ENCODE results near the gene MAG. TPM values are rescaled to one million over a fixed set of nuclear protein-coding genes. Genes with fewer than 3 reads are reported as not detected.

The MAG gene
- total RNA-seq, 2 experiments from 2014 or later, result not detected

DNA sequence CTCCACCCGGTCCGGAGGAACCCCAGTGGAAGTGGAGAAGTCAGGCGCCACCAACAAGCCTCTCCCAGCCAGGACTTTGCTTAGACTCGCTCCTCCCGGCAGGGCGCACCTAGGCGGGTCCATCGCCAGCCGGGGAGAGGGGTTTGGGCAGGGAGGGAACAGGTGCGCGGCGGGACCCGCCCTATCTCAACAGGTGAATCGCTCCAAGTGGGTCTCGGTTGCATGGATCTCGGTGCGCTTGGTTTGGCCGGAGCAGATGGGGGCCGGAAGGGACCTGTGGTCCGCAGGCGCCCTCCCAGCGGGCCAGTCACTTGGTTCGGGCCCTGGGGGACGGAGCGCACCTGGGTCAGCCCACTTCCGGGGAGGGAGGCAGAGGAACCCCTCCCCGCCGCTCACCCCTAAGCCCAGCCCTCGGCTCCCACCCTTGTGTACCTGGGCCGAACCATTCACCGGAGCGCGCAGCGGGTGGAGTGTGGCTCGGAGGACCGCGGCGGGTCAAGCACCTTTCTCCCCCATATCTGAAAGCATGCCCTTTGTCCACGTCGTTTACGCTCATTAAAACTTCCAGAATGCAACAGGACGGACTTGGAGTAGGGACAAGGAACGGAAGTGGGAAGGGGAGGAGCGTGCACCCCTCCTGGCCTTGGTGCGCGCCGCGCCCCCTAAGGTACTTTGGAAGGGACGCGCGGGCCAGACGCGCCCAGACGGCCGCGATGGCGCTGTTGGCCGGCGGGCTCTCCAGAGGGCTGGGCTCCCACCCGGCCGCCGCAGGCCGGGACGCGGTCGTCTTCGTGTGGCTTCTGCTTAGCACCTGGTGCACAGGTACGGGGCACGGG is 43.4 kb upstream of the MAG start, which contains the start of gene LSR:
Gene LSR, plus strand, starts transcription at position 693 of the 836 bp plus-strand sequence. Its CDS starts 21 bp downstream, at position 714.
- H3K36me3 Mint-ChIP-seq (ENCODE audit: low read depth), result peaks cover 23% of the 10 kb centered on the region
- CTCF ChIA-PET, result no interaction called here

DNA sequence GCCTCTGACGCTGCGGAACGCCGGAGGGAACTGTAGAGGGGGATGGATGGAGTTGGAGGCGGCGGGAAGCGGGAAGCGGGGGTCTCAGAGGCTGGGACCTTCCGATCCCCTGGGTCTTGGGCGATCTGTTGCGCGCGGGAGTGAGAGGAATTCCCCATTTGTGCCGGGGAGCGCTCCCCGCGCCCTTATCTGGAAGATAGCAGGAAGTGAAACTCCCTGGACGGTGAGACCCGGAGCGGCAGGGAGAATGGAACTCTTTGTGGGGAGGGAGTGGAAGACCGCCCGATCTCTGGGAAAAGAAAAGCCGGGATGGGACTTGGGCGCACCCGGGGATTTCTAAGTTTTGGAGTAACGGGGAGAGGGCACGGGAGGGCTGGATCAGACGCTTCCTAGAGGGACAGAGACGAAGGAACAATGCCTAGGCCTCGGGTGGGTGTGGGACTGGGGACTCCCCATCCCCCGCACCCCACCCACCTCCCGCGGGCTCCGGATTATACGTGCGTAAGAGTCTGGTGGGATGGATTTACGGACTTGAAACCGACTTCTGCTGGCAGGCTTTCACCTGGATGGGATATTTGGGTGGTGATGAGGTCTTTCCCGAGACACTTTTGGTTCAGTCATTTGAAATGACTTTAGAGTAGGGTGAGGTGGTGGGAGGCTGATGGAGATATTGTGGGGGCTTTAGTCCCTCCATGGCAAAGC is 42.7 kb upstream of the MAG start:
- Mint-ChIP-seq H3K4me1 (ENCODE audit: low read depth) (peaks cover 32% of the 10 kb centered on the region), H3K9me3 (no peaks in the 10 kb centered on the region), H3K27me3 (peaks cover 34% of the 10 kb centered on the region), H3K36me3 (ENCODE audit: low read depth) (peaks cover 25% of the 10 kb centered on the region), H3K4me3 (peak overlapping the region; percentile 92), H3K27ac (peak overlapping the region; percentile 85)
- no peak for DNase-seq
- ChIA-PET CTCF (no interaction called here), POLR2A (interaction anchor here (0.7 to 1.0 kb wide), 2 partner anchors 19 to 27 kb away, joined by 3 to 5 read pairs; no protein-coding TSS in a partner anchor)
- TF ChIP-seq, protein P1, sequence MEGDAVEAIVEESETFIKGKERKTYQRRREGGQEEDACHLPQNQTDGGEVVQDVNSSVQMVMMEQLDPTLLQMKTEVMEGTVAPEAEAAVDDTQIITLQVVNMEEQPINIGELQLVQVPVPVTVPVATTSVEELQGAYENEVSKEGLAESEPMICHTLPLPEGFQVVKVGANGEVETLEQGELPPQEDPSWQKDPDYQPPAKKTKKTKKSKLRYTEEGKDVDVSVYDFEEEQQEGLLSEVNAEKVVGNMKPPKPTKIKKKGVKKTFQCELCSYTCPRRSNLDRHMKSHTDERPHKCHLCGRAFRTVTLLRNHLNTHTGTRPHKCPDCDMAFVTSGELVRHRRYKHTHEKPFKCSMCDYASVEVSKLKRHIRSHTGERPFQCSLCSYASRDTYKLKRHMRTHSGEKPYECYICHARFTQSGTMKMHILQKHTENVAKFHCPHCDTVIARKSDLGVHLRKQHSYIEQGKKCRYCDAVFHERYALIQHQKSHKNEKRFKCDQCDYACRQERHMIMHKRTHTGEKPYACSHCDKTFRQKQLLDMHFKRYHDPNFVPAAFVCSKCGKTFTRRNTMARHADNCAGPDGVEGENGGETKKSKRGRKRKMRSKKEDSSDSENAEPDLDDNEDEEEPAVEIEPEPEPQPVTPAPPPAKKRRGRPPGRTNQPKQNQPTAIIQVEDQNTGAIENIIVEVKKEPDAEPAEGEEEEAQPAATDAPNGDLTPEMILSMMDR (IDR thresholded peaks at IDR 0.05), result no peak
- peak overlapping the region; percentile 86 for H3K4me3 ChIP-seq (ENCODE audit: low read length)
- no peaks in the 10 kb centered on the region for H3K9me3 ChIP-seq (ENCODE audit: control insufficient read depth in 1 of 2, insufficient read depth in 1 of 2, low read length in 2 of 2)
- peaks cover 11% of the 10 kb centered on the region for H3K36me3 ChIP-seq (ENCODE audit: insufficient read depth, low read length)
- no peak for ATAC-seq (ENCODE audit: poor library complexity)
- H3K27me3 ChIP-seq (ENCODE audit: control insufficient read depth in 1 of 2, insufficient read depth in 2 of 2, low read length in 2 of 2), result peaks cover 0 to 6% of the 10 kb centered on the region in 2 experiments
- peak overlapping the region; percentile 22 to 59 for H3K27ac ChIP-seq (ENCODE audit: low read depth in 1 of 2, low read length in 2 of 2)
- intact Hi-C loops (cut with DNase I, micrococcal nuclease), result loop anchor here (5.0 to 10.0 kb wide), 3 partner anchors 42 to 218 kb away; no protein-coding TSS in a partner anchor
- peaks cover 31% of the 10 kb centered on the region for H3K4me1 ChIP-seq (ENCODE audit: insufficient read depth, low read length)

More for the DNA sequence above, 43.4 kb upstream of the MAG start, which contains the start of gene LSR:
- H3K27ac ChIP-seq (ENCODE audit: low read depth in 1 of 2, low read length in 2 of 2), result peak within 1 kb of the TSS; percentile 59 to 73
- POLR2A ChIA-PET, result interaction anchor here (0.6 to 1.0 kb wide), 2 partner anchors 20 to 42 kb away, joined by 3 read pairs; partner anchors contain the start of gene USF2
- peaks cover 0 to 6% of the 10 kb centered on the region in 2 experiments for H3K27me3 ChIP-seq (ENCODE audit: control insufficient read depth in 1 of 2, insufficient read depth in 2 of 2, low read length in 2 of 2)
- peaks cover 31% of the 10 kb centered on the region for H3K4me1 ChIP-seq (ENCODE audit: insufficient read depth, low read length)
- Mint-ChIP-seq H3K4me1 (ENCODE audit: low read depth) (peaks cover 32% of the 10 kb centered on the region), H3K27ac (peak within 1 kb of the TSS; percentile 85), H3K27me3 (peaks cover 37% of the 10 kb centered on the region), H3K9me3 (no peaks in the 10 kb centered on the region), H3K4me3 (peak within 1 kb of the TSS; percentile 92)
- ATAC-seq (ENCODE audit: poor library complexity) (peak; percentile 79), DNase-seq (peak; percentile 56 to 86 (median 76))
- peaks cover 7% of the 10 kb centered on the region for H3K36me3 ChIP-seq (ENCODE audit: insufficient read depth, low read length)
- TF ChIP-seq, protein P1 (IDR thresholded peaks at IDR 0.05), result no peak
- peak within 1 kb of the TSS; percentile 86 for H3K4me3 ChIP-seq (ENCODE audit: low read length)
- intact Hi-C loops (cut with DNase I, micrococcal nuclease), result loop anchor here (5.0 to 10.0 kb wide), 3 partner anchors 41 to 219 kb away; no protein-coding TSS in a partner anchor
- H3K9me3 ChIP-seq (ENCODE audit: control insufficient read depth in 1 of 2, insufficient read depth in 1 of 2, low read length in 2 of 2), result no peaks in the 10 kb centered on the region

Data from CD4-positive, alpha-beta T cell (primary cell).